HG03378 (cell line): ENCODE data around the gene RPS16.
A peak's percentile ranks its signal among the peaks of the same experiment; 100 is the strongest.
"Not testable (repeated sequence)": the region's sequence is repeated elsewhere in the genome, so short reads cannot be mapped to it uniquely, and the experiment has no call there.

Experiments
- ATAC-seq: cut with Tn5 transposase; IDR thresholded peaks from one replicate; pipeline ENCODE4 v1.9.1; 2021; ENCODE audit warnings: mild to moderate bottlenecking, moderate library complexity; ENCODE audit not compliant: unreplicated experiment

RPS16 gene

DNA sequence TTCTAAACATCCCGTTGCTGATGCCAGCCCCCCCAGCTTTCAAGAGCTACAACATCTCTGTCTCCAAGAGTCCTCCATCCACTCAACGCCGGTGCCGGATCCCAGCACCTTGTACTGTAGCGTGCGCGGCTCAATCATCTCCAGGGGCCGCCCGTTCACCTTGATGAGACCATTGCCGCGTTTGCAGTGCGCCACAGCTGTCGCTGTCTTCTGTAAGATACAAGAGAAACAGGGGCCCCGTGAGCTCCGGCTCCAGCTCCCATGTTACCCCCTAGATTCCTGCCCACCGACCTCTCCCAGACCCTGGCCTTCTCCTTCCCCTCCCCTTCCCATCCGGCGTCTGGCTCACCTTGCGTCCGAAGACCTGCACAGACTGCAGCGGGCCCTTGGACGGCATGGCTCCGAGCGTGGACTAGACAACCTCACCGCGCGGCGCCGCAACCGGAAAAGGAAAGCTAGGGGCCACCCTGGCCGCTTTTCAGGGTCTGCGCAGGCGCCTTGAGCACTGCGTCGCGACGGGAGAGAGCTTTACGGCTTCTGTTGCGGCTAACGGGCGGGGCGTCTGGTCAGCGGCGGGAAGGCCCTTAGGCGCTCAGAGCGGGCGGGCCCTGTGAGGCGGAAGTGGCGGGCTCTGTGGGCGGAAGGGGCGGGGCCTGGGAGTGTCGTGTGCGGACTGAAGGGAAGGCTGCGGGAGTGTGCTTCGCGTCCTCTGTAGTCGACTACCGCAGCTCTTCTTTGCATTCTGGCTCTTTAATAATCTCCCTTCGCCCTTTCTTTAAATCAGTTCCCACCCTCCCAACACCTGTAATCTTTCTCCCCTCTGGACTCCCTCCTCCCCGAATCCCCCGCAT lies at the start of gene RPS16:
Gene RPS16 (minus strand): TSS at position 451 of the 851 bp plus-strand sequence. CDS start 54 bp downstream, at position 397.
- ATAC-seq: peak; percentile 47

- no peak for ATAC-seq
These were observed 47.4 kb upstream of the RPS16 start for GRCh38 chr19:39483141-39483540.

DNA sequence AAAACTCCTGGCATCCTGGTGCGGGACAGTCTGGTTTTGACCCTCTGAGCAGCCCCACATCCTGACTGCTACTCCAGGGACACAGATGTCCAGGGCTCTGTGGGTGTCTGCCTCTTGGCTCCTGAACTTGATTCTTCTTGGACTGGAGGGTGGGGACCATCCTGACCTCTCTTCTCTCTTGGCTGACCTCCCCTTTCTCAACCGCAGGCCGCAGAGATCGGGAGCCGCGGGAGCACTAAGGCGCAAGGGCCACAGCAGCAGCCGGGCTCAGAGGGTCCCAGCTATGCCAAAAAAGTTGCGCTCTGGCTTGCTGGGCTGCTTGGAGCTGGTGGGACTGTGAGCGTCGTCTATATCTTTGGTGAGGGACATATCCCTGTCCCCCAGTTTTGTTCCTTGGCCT lies 45.9 kb upstream of the RPS16 start:
- ATAC-seq: no peak

- no peak for ATAC-seq
These were observed 45.4 kb upstream of the RPS16 start for GRCh38 chr19:39481229-39481545.

GRCh38 chr19:39480337-39481228 lies 44.8 kb upstream of the RPS16 start, which contains the start of gene TIMM50:
TIMM50 (plus strand) TSS chr19:39480838; CDS start chr19:39480854, 16 bp downstream.
- ATAC-seq: peak; percentile 67

- no peak for ATAC-seq
These were observed 44.2 kb upstream of the RPS16 start for GRCh38 chr19:39479916-39480315.

DNA sequence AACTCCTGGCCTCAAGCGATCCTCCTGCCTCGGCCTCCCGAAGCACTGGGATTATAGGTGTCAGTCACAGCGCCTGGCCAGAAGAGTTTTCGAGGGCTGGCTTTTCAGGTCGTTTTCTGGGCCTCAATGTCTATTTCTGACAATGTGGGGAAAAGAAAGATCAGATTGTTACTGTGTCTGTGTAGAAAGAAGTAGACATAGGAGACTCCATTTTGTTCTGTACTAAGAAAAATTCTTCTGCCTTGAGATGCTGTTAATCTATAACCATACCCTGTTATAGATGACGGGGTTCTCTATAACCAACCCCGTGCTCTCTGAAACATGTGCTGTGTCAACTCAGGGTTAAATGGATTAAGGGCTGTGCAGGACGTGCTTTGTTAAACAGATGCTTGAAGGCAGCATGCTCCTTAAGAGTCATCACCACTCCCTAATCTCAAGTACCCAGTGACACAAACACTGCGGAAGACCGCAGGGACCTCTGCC lies 43.6 kb upstream of the RPS16 start:
- not testable (repeated sequence) for ATAC-seq

DNA sequence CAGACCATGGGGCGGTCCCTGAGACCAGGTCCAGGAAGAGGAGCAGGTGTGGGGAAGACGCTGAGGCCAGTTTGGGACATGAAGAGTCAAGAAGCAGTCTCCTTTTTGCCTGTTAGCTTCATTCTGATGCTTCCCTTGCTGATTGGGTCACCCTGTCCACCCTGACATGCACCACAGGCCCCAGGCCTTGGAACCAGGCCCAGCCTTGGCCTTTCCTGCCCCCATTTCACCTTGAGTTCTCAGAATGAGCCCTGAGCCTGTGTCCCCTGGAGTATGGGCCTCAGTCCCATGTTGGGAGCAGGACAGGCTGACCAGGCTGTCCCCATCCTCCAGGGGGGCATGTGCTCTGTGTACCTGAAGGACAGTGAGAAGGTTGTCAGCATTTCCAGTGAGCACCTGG lies 40.0 kb upstream of the RPS16 start:
- ATAC-seq: no peak

DNA sequence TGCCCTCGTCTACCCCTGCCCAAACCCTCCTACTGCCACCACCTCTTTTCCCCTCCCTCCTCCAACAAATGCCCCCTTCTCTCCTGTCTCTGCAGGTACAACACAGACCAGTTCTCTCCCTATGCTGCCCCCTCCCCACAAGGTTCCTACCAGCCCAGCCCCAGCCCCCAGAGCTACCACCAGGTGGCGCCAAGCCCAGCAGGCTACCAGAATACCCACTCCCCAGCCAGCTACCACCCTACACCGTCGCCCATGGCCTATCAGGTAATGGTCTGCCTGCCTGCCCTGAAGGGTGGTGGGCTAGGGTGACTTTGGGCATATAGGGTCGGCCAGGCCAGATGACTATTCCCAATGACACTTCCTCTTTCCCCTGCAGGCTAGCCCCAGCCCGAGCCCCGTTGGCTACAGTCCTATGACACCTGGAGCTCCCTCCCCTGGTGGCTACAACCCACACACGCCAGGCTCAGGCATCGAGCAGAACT lies 38.4 kb upstream of the RPS16 start:
- ATAC-seq: no peak

DNA sequence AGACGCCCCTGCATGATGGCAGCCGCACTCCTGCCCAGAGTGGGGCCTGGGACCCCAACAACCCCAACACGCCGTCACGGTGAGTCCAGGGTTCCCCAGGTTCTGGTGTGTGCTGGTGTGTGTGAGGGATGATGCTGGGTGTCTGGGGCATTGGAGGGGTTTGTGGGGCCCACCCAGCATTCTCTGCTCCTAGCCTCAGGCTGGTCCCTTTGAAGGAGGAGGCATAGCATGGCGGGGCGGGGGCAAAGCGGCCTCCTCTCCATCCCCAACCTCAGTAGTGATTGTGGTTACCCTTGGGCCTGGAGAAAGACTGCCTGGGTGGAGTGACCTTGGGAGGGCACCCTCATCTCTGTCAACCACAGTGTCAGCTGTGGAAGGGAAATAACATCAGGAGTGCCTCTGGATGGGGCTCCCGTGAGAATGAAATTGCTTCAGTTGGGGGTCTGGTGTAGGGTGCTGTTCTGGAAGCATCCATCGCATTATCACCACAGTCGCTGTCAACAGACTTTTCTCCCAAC lies 37.8 kb upstream of the RPS16 start:
- no peak for ATAC-seq

- ATAC-seq: no peak
These were observed 37.1 kb upstream of the RPS16 start for GRCh38 chr19:39472746-39473442.

DNA sequence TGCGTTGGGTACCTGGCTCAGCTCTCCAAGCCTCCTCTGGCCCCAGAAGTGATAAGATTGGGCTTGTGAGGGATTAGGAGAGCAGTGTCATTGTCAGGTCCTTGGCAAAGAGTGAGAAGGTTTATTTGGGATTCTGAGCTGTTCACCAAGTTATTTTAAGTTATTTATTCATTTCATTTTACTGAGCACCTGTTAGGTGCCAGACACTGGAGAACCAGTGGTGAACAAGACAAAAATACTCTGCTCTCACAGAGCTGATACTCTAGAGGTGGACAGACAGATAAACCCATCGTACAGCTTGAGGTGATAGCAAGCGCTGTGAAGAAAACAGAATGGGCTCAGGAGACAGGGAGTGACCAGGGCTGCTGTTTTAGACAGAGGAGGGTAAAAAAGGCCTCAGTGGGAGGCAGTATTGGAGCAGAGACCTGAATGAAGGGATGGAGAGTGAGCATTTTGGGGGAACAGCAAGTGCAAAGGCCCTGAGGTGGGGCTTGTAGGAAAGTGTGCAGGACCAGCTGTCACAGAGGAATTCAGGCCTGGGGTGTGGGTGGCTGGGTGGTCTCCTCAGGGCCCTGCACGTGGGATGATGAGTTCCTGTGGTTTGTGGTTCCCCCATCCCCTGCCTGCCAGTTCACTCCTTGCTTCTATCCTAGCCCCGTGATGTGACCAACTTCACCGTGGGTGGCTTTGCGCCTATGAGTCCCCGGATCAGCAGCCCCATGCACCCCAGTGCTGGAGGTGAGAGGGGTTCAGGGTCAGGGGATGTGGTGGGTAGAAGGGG lies 36.2 kb upstream of the RPS16 start:
- no peak for ATAC-seq

- ATAC-seq: no peak
These were observed 35.1 kb upstream of the RPS16 start for GRCh38 chr19:39470724-39471339.

GRCh38 chr19:39469567-39469966 lies 33.8 kb upstream of the RPS16 start:
- no peak for ATAC-seq

DNA sequence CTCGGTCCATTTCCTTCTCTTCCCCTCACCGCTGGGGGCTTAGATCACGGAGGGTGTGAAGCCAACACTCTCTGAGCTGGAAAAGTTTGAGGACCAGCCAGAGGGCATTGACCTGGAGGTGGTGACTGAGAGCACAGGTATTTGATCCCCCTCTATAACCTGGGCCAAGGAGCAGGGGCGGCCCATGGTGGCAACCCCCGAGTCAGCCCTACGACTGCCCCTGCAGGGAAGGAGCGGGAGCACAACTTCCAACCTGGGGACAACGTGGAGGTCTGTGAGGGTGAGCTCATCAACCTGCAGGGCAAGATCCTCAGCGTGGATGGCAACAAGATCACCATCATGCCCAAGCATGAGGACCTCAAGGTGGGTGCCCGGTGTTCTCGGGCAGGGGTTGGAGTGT lies 33.3 kb upstream of the RPS16 start:
- ATAC-seq: no peak

- ATAC-seq: no peak
These were observed 32.2 kb upstream of the RPS16 start for GRCh38 chr19:39467941-39468340.

GRCh38 chr19:39465956-39466747 lies 30.4 kb upstream of the RPS16 start:
- no peak for ATAC-seq

- no peak for ATAC-seq
These were observed 27.7 kb upstream of the RPS16 start for GRCh38 chr19:39463403-39463802.

- not testable (repeated sequence) for ATAC-seq
These were observed 15.5 kb upstream of the RPS16 start for GRCh38 chr19:39451257-39451656.
